H9 (cell line): Measurements from ENCODE around the gene STAB1. TPM values are rescaled to one million over a fixed set of nuclear protein-coding genes. Genes with fewer than 3 reads are reported as not detected.

Experiments used
- DNase-seq: peaks from one replicate; pipeline ENCODE4 v3.0.0-alpha.2; 2017
- H2AFZ ChIP-seq: one replicate; pipeline ENCODE4 v1.6.1; 2013; ENCODE audit warnings: mild to moderate bottlenecking, low read length, control low read depth, moderate library complexity
- H2AK5ac ChIP-seq: 2 replicates; pipeline ENCODE4 v1.6.1; 2013; ENCODE audit warnings: low read length, control low read depth, mixed read lengths; ENCODE audit not compliant: insufficient read length
- H2BK120ac ChIP-seq: one replicate; pipeline ENCODE4 v1.6.1; 2013; ENCODE audit warnings: low read depth, mild to moderate bottlenecking, low read length, control low read depth, inconsistent platforms; ENCODE audit not compliant: poor library complexity, severe bottlenecking
- H2BK12ac ChIP-seq: 2 replicates; pipeline ENCODE4 v1.6.1; 2013; ENCODE audit warnings: low read length, control low read depth, mixed read lengths, low read depth; ENCODE audit not compliant: insufficient read length
- H2BK15ac ChIP-seq: 2 replicates; pipeline ENCODE4 v1.6.1; 2013; ENCODE audit warnings: low read depth, low read length, control low read depth
- H2BK20ac ChIP-seq: one replicate; pipeline ENCODE4 v1.6.1; 2013; ENCODE audit warnings: low read depth, mild to moderate bottlenecking, low read length, control low read depth, inconsistent platforms; ENCODE audit not compliant: poor library complexity, severe bottlenecking
- H2BK5ac ChIP-seq: 2 replicates; pipeline ENCODE4 v1.6.1; 2013; ENCODE audit warnings: low read length, control low read depth, mixed read lengths; ENCODE audit not compliant: insufficient read length
- H3K14ac ChIP-seq: 2 replicates; pipeline ENCODE4 v1.6.1; 2013; ENCODE audit warnings: low read length, control low read depth; ENCODE audit not compliant: insufficient read depth
- H3K18ac ChIP-seq: 2 replicates; pipeline ENCODE4 v1.6.1; 2013; ENCODE audit warnings: low read depth, mild to moderate bottlenecking, mixed read lengths, low read length, control low read depth; ENCODE audit not compliant: insufficient read length
- H3K23ac ChIP-seq: 2 replicates; pipeline ENCODE4 v1.6.1; 2013; ENCODE audit warnings: low read length, control low read depth, mixed read lengths, low read depth; ENCODE audit not compliant: insufficient read length
- H3K23me2 ChIP-seq: 2 replicates; pipeline ENCODE4 v1.6.1; 2013; ENCODE audit warnings: low read depth, mild to moderate bottlenecking, mixed read lengths, low read length, control low read depth; ENCODE audit not compliant: insufficient read length, poor library complexity, severe bottlenecking
- H3K27ac ChIP-seq: 2 replicates; pipeline ENCODE4 v1.5.1; 2013; ENCODE audit warnings: low read length, control low read depth, mixed read lengths, low read depth; ENCODE audit not compliant: insufficient read length
- H3K27me3 ChIP-seq: 2 replicates; pipeline ENCODE4 v1.6.1; 2013; ENCODE audit warnings: low read length, control low read depth, inconsistent platforms; ENCODE audit not compliant: insufficient read depth
- H3K4ac ChIP-seq: 2 replicates; pipeline ENCODE4 v1.6.1; 2013; ENCODE audit warnings: low read depth, mild to moderate bottlenecking, control low read depth, inconsistent platforms, low read length, moderate library complexity
- H3K4me1 ChIP-seq: 2 replicates; pipeline ENCODE4 v1.6.1; 2013; ENCODE audit warnings: low read length, control low read depth, inconsistent platforms; ENCODE audit not compliant: insufficient read depth
- H3K4me2 ChIP-seq: 2 replicates; pipeline ENCODE4 v1.6.1; 2013; ENCODE audit warnings: low read length, control low read depth, mixed read lengths; ENCODE audit not compliant: insufficient read length, insufficient read depth
- H3K56ac ChIP-seq: 2 replicates; pipeline ENCODE4 v1.6.1; 2013; ENCODE audit warnings: low read depth, mild to moderate bottlenecking, mixed read lengths, low read length, control low read depth; ENCODE audit not compliant: insufficient read length
- H3K79me1 ChIP-seq: 2 replicates; pipeline ENCODE4 v1.6.1; 2013; ENCODE audit warnings: low read depth, mild to moderate bottlenecking, moderate library complexity, low read length, control low read depth, inconsistent platforms; ENCODE audit not compliant: insufficient read depth, poor library complexity, severe bottlenecking
- H3K79me2 ChIP-seq: 2 replicates; pipeline ENCODE4 v1.6.1; 2013; ENCODE audit warnings: low read length, control low read depth, inconsistent platforms; ENCODE audit not compliant: insufficient read depth
- H3K9ac ChIP-seq: 2 replicates; pipeline ENCODE4 v1.6.1; 2013; ENCODE audit warnings: low read length, control low read depth, mixed read lengths; ENCODE audit not compliant: insufficient read length; ENCODE audit errors: extremely low read depth
- H3K9me3 ChIP-seq: one replicate; pipeline ENCODE4 v1.6.1; 2013; ENCODE audit warnings: low read depth, low read length, inconsistent platforms; ENCODE audit not compliant: control insufficient read depth
- H3T11ph ChIP-seq: one replicate; pipeline ENCODE4 v1.6.1; 2013; ENCODE audit warnings: mild to moderate bottlenecking, low read length, control low read depth, inconsistent platforms
- H4K20me1 ChIP-seq: one replicate; pipeline ENCODE4 v1.6.1; 2013; ENCODE audit not compliant: control insufficient read depth, insufficient read length, insufficient read depth
- H4K5ac ChIP-seq: 2 replicates; pipeline ENCODE4 v1.6.1; 2013; ENCODE audit warnings: low read depth, mild to moderate bottlenecking, mixed read lengths, low read length, control low read depth; ENCODE audit not compliant: insufficient read length
- H4K8ac ChIP-seq: replicated peaks from 2 replicates; pipeline ENCODE4 v1.6.1; 2013; ENCODE audit warnings: low read length, control low read depth, mixed read lengths, low read depth; ENCODE audit not compliant: insufficient read length
- H4K91ac ChIP-seq: 2 replicates; pipeline ENCODE4 v1.6.1; 2013; ENCODE audit warnings: low read depth, mild to moderate bottlenecking, moderate library complexity, mixed read lengths, low read length, control low read depth; ENCODE audit not compliant: insufficient read length
- H3K27ac Mint-ChIP-seq, 3 experiments: 2 replicates in 2 of 3; 3 replicates in 1 of 3; pipeline ENCODE4 v1.8.0; 2020 to 2021; ENCODE audit warnings: mixed read lengths in 3 of 3, mild to moderate bottlenecking in 1 of 3, moderate library complexity in 1 of 3
- H3K27me3 Mint-ChIP-seq: 2 replicates; pipeline ENCODE4 v1.8.0; 2021; ENCODE audit warnings: low read depth, mild to moderate bottlenecking, moderate library complexity, mixed read lengths
- H3K36me3 Mint-ChIP-seq, 3 experiments: 2 replicates in 2 of 3; 3 replicates in 1 of 3; pipeline ENCODE4 v1.8.0; 2020 to 2021; ENCODE audit warnings: low read depth in 3 of 3, mixed read lengths in 3 of 3; ENCODE audit not compliant: insufficient read depth in 1 of 3
- H3K4me1 Mint-ChIP-seq, 2 experiments: 2 replicates each; pipeline ENCODE4 v1.8.0; 2020; ENCODE audit warnings: mixed read lengths in 2 of 2
- H3K4me3 Mint-ChIP-seq, 2 experiments: 2 replicates in 1 of 2; 3 replicates in 1 of 2; pipeline ENCODE4 v1.8.0; 2020 to 2021; ENCODE audit warnings: mild to moderate bottlenecking in 2 of 2, mixed read lengths in 2 of 2, moderate library complexity in 1 of 2
- H3K9me3 Mint-ChIP-seq, 2 experiments: 2 replicates in 1 of 2; 3 replicates in 1 of 2; pipeline ENCODE4 v1.8.0; 2020; ENCODE audit warnings: mild to moderate bottlenecking in 2 of 2, mixed read lengths in 2 of 2, moderate library complexity in 1 of 2
- WGBS: extraction: QIAGEN DNeasy Blood & Tissue Kit; methylation state at CpG from one replicate; pipeline ENCODE4 v1.1.7; 2013; ENCODE audit warnings: missing lambda C conversion rate, low lambda C conversion rate, mixed read lengths; ENCODE audit not compliant: insufficient read length; ENCODE audit errors: extremely low coverage; 5-methylcytosine and 5-hydroxymethylcytosine counted together
- total RNA-seq: library from RNA; stranded (reverse); gene quantifications from 2 replicates; pipeline ENCODE4 v1.2.1, GENCODE V29; 2021
- TF ChIP-seq, protein P1 (sequence below): fragments of 200-600 bp; sonication (generic); conservative IDR thresholded peaks from 3 replicates; pipeline ENCODE4 v1.8.0; 2021; ENCODE audit warnings: antibody characterized with exemption, mild to moderate bottlenecking

STAB1 gene
- total RNA-seq, 1 experiment from 2014 or later, result 1.5 TPM

DNA sequence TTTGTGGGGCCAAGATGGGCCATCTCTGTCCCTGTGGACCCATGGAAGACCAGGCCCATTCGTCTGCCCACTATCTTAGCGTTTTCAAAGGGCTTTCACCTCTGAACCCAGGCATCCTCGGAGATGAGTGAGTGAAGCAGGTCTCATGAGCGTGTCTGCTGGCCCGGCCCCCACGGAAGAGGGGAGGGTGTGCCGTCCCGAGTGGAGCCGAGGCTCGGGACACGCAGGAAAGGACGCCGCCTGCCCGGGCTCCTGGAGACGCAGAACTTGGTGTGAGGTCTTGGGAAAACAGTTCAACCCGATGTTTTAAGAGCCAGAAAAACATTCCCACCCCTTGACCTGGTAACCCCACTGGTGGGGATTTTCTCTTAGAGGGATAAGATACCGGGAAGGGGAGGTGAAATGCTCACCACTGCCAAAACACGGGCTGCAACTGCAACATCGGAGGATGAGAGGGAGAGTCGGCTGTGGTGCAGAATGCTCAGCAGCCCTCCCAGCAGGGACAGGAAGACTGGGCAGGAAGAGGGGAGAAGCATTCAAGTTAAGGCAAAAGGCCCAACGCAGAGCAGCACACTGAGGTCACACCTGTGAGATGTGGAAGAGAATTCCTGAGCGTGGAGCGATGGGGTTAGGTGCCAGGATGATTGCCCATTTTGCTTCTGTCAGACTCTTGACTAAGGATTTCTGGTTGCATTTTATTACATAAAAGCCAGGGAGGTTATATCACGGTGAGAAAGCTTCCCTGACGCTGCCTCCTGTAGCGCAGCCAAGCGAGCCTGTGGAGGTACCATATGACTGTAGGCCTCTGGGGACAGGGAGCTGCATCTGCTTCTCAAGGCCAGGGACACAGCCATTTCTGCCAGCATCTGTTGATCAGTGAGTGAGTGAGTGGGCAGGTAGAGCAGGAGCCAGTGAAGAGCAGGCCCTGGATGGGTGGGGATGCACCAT is 14.1 kb upstream of the STAB1 start:
- Histone ChIP-seq H3K27ac (no peak overlapping the region), H3K18ac (no peak overlapping the region), H3K79me2 (no peaks in the 10 kb centered on the region), H3K9ac (no peak overlapping the region), H4K20me1 (no peaks in the 10 kb centered on the region), H3K4ac (no peak overlapping the region), H3K56ac (no peak overlapping the region), H3K9me3 (no peaks in the 10 kb centered on the region), H3K4me1 (no peaks in the 10 kb centered on the region), H3K27me3 (no peaks in the 10 kb centered on the region), H3K79me1 (no peaks in the 10 kb centered on the region), H2AFZ (no peak overlapping the region), H3K4me2 (no peak overlapping the region), H3K14ac (no peak overlapping the region), H2AK5ac (no peak overlapping the region), H2BK5ac (no peak overlapping the region), H2BK12ac (no peak overlapping the region), H3K23ac (no peak overlapping the region), H3K23me2 (no peaks in the 10 kb centered on the region), H4K5ac (no peak overlapping the region), H2BK15ac (no peak overlapping the region), H2BK120ac (no peak overlapping the region), H3T11ph (no peak overlapping the region), H2BK20ac (no peak overlapping the region), H4K91ac (no peak overlapping the region), H4K8ac (no peak overlapping the region)
- no CpG with 5 or more reads among the region's 27 CpGs for WGBS
- no peaks in the 10 kb centered on the region for H3K27me3 Mint-ChIP-seq
- no peak overlapping the region for H3K4me3 Mint-ChIP-seq
- no peaks in the 10 kb centered on the region; a peak in 2 of 4 replicates for H3K4me1 Mint-ChIP-seq
- peaks cover 46 to 97% (median 92%) of the 10 kb centered on the region in 3 experiments; a peak in 6 of 7 replicates for H3K36me3 Mint-ChIP-seq
- TF ChIP-seq, protein P1, sequence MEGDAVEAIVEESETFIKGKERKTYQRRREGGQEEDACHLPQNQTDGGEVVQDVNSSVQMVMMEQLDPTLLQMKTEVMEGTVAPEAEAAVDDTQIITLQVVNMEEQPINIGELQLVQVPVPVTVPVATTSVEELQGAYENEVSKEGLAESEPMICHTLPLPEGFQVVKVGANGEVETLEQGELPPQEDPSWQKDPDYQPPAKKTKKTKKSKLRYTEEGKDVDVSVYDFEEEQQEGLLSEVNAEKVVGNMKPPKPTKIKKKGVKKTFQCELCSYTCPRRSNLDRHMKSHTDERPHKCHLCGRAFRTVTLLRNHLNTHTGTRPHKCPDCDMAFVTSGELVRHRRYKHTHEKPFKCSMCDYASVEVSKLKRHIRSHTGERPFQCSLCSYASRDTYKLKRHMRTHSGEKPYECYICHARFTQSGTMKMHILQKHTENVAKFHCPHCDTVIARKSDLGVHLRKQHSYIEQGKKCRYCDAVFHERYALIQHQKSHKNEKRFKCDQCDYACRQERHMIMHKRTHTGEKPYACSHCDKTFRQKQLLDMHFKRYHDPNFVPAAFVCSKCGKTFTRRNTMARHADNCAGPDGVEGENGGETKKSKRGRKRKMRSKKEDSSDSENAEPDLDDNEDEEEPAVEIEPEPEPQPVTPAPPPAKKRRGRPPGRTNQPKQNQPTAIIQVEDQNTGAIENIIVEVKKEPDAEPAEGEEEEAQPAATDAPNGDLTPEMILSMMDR, result no peak
- H3K9me3 Mint-ChIP-seq, result no peaks in the 10 kb centered on the region
- H3K27ac Mint-ChIP-seq, result peak overlapping the region in 2 of 3 experiments; percentile 69 to 79; a peak in 4 of 7 replicates
- peak; percentile 20 for DNase-seq
